ENCODE data around the gene DNMT3A. TPM values are rescaled to one million over a fixed set of nuclear protein-coding genes. Genes with fewer than 3 reads are reported as not detected.

DNMT3A gene
- total RNA-seq, 1 donor from 2014 or later: 80.2 TPM

GRCh38 chr2:25308599-25308998 is 33.1 kb downstream of the DNMT3A start:
- no peak for TF ChIP-seq CTCF (IDR thresholded peaks at IDR 0.05)
- no peak for DNase-seq (ENCODE audit: extremely low spot score, unreplicated experiment)
- Mint-ChIP-seq H3K4me1 (ENCODE audit: unreplicated experiment) (peaks cover 15% of the 10 kb centered on the region), H3K27me3 (ENCODE audit: unreplicated experiment) (no peaks in the 10 kb centered on the region), H3K36me3 (ENCODE audit: unreplicated experiment) (peaks cover 9% of the 10 kb centered on the region), H3K9me3 (ENCODE audit: unreplicated experiment) (no peaks in the 10 kb centered on the region), H3K27ac (ENCODE audit: unreplicated experiment) (no peak overlapping the region), H3K4me3 (ENCODE audit: unreplicated experiment) (no peak overlapping the region)

- H3K36me3 Mint-ChIP-seq (ENCODE audit: unreplicated experiment): peaks cover 9% of the 10 kb centered on the region
- no peak for TF ChIP-seq CTCF (IDR thresholded peaks at IDR 0.05)
- peaks cover 15% of the 10 kb centered on the region for H3K4me1 Mint-ChIP-seq (ENCODE audit: unreplicated experiment)
- no peak overlapping the region for H3K27ac Mint-ChIP-seq (ENCODE audit: unreplicated experiment)
- no peak for DNase-seq (ENCODE audit: extremely low spot score, unreplicated experiment)
- H3K27me3 Mint-ChIP-seq (ENCODE audit: unreplicated experiment): no peaks in the 10 kb centered on the region
- H3K4me3 Mint-ChIP-seq (ENCODE audit: unreplicated experiment): no peak overlapping the region
- no peaks in the 10 kb centered on the region for H3K9me3 Mint-ChIP-seq (ENCODE audit: unreplicated experiment)
These were observed 33.7 kb downstream of the DNMT3A start for GRCh38 chr2:25307949-25308557.

GRCh38 chr2:25306777-25307368 is 34.9 kb downstream of the DNMT3A start:
- H3K36me3 Mint-ChIP-seq (ENCODE audit: unreplicated experiment): peaks cover 13% of the 10 kb centered on the region
- H3K9me3 Mint-ChIP-seq (ENCODE audit: unreplicated experiment): no peaks in the 10 kb centered on the region
- H3K27ac Mint-ChIP-seq (ENCODE audit: unreplicated experiment): no peak overlapping the region
- H3K4me3 Mint-ChIP-seq (ENCODE audit: unreplicated experiment): no peak overlapping the region
- no peak for TF ChIP-seq CTCF (IDR thresholded peaks at IDR 0.05)
- H3K4me1 Mint-ChIP-seq (ENCODE audit: unreplicated experiment): peaks cover 20% of the 10 kb centered on the region
- no peak for DNase-seq (ENCODE audit: extremely low spot score, unreplicated experiment)
- no peaks in the 10 kb centered on the region for H3K27me3 Mint-ChIP-seq (ENCODE audit: unreplicated experiment)

- H3K27ac Mint-ChIP-seq (ENCODE audit: unreplicated experiment): no peak overlapping the region
- H3K9me3 Mint-ChIP-seq (ENCODE audit: unreplicated experiment): no peaks in the 10 kb centered on the region
- no peak for DNase-seq (ENCODE audit: extremely low spot score, unreplicated experiment)
- H3K4me3 Mint-ChIP-seq (ENCODE audit: unreplicated experiment): no peak overlapping the region
- H3K27me3 Mint-ChIP-seq (ENCODE audit: unreplicated experiment): no peaks in the 10 kb centered on the region
- H3K36me3 Mint-ChIP-seq (ENCODE audit: unreplicated experiment): peaks cover 14% of the 10 kb centered on the region
- TF ChIP-seq CTCF (IDR thresholded peaks at IDR 0.05): no peak
- H3K4me1 Mint-ChIP-seq (ENCODE audit: unreplicated experiment): peaks cover 24% of the 10 kb centered on the region
These were observed 36.0 kb downstream of the DNMT3A start for GRCh38 chr2:25305775-25306174.

- H3K4me1 Mint-ChIP-seq (ENCODE audit: unreplicated experiment): peaks cover 24% of the 10 kb centered on the region
These were observed 36.7 kb downstream of the DNMT3A start for GRCh38 chr2:25304826-25305596.

More at GRCh38 chr2:25304826-25305596, 36.7 kb downstream of the DNMT3A start:
- TF ChIP-seq CTCF (IDR thresholded peaks at IDR 0.05): no peak
- H3K4me3 Mint-ChIP-seq (ENCODE audit: unreplicated experiment): no peak overlapping the region
- DNase-seq (ENCODE audit: extremely low spot score, unreplicated experiment): no peak
- peaks cover 17% of the 10 kb centered on the region for H3K36me3 Mint-ChIP-seq (ENCODE audit: unreplicated experiment)
- H3K27me3 Mint-ChIP-seq (ENCODE audit: unreplicated experiment): no peaks in the 10 kb centered on the region
- no peaks in the 10 kb centered on the region for H3K9me3 Mint-ChIP-seq (ENCODE audit: unreplicated experiment)
- no peak overlapping the region for H3K27ac Mint-ChIP-seq (ENCODE audit: unreplicated experiment)

All from osteocyte (in vitro differentiated cells).